GM20000 (cell line): ENCODE data around the gene PARVB.

Experiments
- DNase-seq: peaks from one replicate; pipeline ENCODE4 v3.0.0; 2012; ENCODE audit warnings: low spot score
- CTCF ChIP-seq: IDR thresholded peaks from 2 replicates; pipeline ENCODE4 v1.5.1; 2012; ENCODE audit warnings: mild to moderate bottlenecking, control low read depth; ENCODE audit errors: extremely low read depth, missing control alignments

PARVB gene

GRCh38 chr22:44199164-44199563, 175.1 kb downstream of the PARVB start:
- no peak for TF ChIP-seq CTCF
- no peak for DNase-seq

GRCh38 chr22:44199866-44200265, 175.8 kb downstream of the PARVB start:
- no peak for DNase-seq

GRCh38 chr22:44200451-44200850, 176.3 kb downstream of the PARVB start:
- DNase-seq: no peak
- TF ChIP-seq CTCF: no peak

More at GRCh38 chr22:44199866-44200265, 175.8 kb downstream of the PARVB start:
- TF ChIP-seq CTCF: no peak

- no peak for TF ChIP-seq CTCF
- no peak for DNase-seq
Observed at GRCh38 chr22:44200855-44201550, 176.9 kb downstream of the PARVB start.

GRCh38 chr22:44201665-44202064, 177.6 kb downstream of the PARVB start:
- no peak for DNase-seq
- TF ChIP-seq CTCF: no peak

- no peak for DNase-seq
- no peak for TF ChIP-seq CTCF
Observed at GRCh38 chr22:44202261-44202789, 178.2 kb downstream of the PARVB start.

- TF ChIP-seq CTCF: no peak
- DNase-seq: no peak
Observed at GRCh38 chr22:44203203-44203602, 179.1 kb downstream of the PARVB start.
